Mesothelial cell of epicardium (in vitro differentiated cells): Measurements from ENCODE around the gene ZNF831. TPM values are rescaled to one million over a fixed set of nuclear protein-coding genes. Genes with fewer than 3 reads are reported as not detected.

Experiments
- DNase-seq, 2 experiments: peaks; one replicate each; pipeline ENCODE4 v3.0.0; 2021; ENCODE audit warnings: low spot score in 2 of 2; ENCODE audit not compliant: unreplicated experiment in 2 of 2
- H3K27ac Mint-ChIP-seq: 2 replicates; pipeline ENCODE4 v1.8.0; 2021; ENCODE audit warnings: mixed read lengths
- H3K27me3 Mint-ChIP-seq: 2 replicates; pipeline ENCODE4 v1.8.0; 2021; ENCODE audit warnings: low read depth, mixed read lengths
- H3K36me3 Mint-ChIP-seq: 2 replicates; pipeline ENCODE4 v1.8.0; 2021; ENCODE audit warnings: mixed read lengths
- H3K4me1 Mint-ChIP-seq: 2 replicates; pipeline ENCODE4 v1.8.0; 2021; ENCODE audit warnings: mixed read lengths
- H3K4me3 Mint-ChIP-seq: 2 replicates; pipeline ENCODE4 v1.8.0; 2021; ENCODE audit warnings: mild to moderate bottlenecking, moderate library complexity, mixed read lengths
- H3K9me3 Mint-ChIP-seq: 2 replicates; pipeline ENCODE4 v1.8.0; 2021; ENCODE audit warnings: mixed read lengths
- total RNA-seq: library from RNA; stranded (reverse); gene quantifications from 3 replicates; pipeline ENCODE4 v1.2.1, GENCODE V29; 2021
- TF ChIP-seq, protein P1 (sequence below): fragments of 200-600 bp; sonication (generic); IDR thresholded peaks from one replicate; pipeline ENCODE4 v1.5.0; 2021; ENCODE audit warnings: antibody characterized with exemption; ENCODE audit not compliant: unreplicated experiment

The ZNF831 gene
- total RNA-seq, 1 donor from 2014 or later = 0.02 TPM

DNA sequence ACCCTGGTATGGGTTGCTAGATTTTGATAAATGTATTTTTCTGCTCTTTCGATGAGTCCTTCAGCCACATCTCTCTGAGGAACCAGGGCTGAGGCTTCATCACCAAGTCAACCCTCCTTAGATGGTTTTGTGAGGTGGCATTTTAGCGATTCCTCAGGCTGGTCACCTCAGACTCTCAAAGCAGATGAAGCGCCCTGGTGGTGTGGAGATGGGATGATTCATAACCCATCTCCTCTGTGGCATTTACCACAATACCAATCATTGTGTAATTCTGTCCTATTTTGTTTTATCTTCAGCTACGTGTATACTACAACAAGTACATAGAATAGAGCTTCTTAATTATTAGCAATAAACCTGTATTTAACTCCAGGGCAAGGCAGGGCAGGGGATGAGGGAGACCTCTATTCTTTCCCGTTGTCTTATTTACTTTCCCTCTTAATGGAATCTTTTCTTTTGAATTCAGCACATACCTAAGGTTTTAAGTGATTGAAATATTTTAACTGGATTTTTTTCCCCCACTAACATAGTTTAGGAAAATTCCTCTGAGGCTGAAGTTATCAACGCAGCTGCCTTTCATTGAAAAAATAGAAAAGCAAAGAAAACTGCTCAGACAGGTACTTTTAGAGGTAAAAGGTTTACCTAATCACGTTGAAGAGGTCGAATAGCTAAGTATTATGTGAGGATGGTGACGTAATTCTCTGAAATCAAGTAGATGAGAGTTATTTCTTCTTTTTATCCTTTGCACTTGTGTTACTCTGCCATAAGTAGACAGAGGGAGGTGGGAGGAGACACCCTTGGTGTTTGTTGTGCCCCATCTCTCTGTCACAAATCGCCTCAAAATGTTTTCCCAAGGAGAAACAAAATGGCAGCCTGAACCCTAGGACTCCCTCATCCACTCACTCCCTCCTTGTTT, 79.3 kb downstream of the ZNF831 start:
- DNase-seq = no peak
- Mint-ChIP-seq H3K36me3 (no peaks in the 10 kb centered on the region), H3K27me3 (peaks cover 17% of the 10 kb centered on the region), H3K27ac (peak overlapping the region; percentile 81), H3K4me3 (no peak overlapping the region), H3K9me3 (no peaks in the 10 kb centered on the region), H3K4me1 (peaks cover 42% of the 10 kb centered on the region)
- TF ChIP-seq, protein P1, sequence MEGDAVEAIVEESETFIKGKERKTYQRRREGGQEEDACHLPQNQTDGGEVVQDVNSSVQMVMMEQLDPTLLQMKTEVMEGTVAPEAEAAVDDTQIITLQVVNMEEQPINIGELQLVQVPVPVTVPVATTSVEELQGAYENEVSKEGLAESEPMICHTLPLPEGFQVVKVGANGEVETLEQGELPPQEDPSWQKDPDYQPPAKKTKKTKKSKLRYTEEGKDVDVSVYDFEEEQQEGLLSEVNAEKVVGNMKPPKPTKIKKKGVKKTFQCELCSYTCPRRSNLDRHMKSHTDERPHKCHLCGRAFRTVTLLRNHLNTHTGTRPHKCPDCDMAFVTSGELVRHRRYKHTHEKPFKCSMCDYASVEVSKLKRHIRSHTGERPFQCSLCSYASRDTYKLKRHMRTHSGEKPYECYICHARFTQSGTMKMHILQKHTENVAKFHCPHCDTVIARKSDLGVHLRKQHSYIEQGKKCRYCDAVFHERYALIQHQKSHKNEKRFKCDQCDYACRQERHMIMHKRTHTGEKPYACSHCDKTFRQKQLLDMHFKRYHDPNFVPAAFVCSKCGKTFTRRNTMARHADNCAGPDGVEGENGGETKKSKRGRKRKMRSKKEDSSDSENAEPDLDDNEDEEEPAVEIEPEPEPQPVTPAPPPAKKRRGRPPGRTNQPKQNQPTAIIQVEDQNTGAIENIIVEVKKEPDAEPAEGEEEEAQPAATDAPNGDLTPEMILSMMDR = no peak

DNA sequence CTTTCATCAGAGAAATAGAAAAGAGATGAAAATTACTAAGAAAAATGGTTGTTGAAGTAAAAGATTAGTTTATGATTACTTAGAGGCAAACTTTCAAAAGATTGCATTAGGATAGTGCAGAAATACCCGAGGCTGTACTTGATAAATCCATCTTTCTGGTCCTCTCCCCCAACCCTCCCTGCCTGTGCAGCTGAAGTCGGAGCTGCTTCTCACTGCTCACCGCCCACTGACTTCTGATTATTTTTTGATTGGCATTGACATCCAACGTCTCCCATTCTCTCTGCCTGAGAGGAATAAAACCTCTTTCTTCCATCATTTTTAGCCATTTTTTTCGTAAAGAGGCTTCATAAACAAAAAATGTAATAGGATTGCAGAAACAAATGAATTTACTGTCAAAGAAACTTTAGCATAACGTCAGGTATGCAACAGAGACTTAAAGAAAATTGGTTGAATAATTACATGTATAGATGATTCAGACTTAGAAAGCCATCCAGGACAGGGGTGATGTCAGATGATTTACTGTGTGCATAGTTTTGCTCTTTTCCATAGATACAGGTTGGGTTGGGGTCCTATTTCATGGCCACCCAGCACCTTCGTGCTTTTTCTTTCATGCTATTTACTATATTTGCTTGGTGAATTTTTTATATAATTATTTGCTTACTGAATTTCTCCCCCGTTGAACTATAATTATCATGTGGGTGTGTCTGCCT, 83.2 kb downstream of the ZNF831 start:
- TF ChIP-seq, protein P1 = no peak
- Mint-ChIP-seq H3K36me3 (no peaks in the 10 kb centered on the region), H3K27ac (peak overlapping the region; percentile 11), H3K4me3 (no peak overlapping the region), H3K4me1 (peaks cover 39% of the 10 kb centered on the region), H3K27me3 (peaks cover 43% of the 10 kb centered on the region), H3K9me3 (peaks cover 16% of the 10 kb centered on the region)
- DNase-seq = no peak

DNA sequence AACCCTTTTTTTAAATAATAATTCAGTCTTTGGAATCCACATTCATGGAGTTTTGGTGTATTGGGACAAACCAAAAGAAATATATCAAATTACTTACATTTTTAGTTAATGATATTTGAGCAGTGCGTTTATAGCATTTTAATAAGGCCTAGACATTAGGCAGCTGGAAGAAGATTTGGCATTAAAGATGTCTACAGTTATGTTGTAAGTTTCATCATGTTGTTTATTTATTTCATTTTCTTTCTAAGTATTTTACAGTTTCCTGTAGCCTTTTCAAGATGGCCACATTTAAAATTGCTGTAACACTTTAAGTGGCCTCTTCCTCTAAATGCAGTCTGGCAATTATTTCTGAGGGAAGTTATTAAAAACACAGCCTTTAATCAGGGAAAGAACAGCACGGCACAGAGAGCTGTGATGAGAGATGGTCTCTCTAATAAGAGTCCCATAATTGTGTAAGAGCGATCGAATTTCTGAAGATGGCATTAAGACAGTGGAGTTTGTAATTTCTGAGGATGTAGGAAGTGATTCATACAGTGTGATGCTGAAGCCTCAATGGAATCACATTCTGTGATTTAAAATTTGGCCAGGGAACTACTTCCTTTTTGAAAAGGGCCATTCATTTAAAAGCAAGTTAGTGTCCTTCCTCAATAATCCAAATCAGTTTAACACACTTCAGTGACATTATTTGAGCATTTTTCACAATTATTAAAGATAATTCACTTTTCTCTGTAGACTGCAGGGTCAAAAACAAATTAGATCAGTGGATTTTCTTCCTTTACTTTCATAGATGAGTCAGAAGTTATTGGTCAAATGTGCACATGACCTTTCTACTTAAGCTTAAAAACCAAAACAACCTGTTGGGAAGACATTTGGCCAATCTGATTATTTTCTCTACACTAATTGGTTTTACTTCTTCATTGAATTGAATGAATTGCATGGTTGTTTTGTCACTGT, 84.4 kb downstream of the ZNF831 start:
- H3K36me3 Mint-ChIP-seq = no peaks in the 10 kb centered on the region
- DNase-seq = no peak
- H3K9me3 Mint-ChIP-seq = peaks cover 16% of the 10 kb centered on the region
- H3K4me1 Mint-ChIP-seq = peaks cover 35% of the 10 kb centered on the region
- peaks cover 49% of the 10 kb centered on the region for H3K27me3 Mint-ChIP-seq
- H3K4me3 Mint-ChIP-seq = no peak overlapping the region
- no peak overlapping the region for H3K27ac Mint-ChIP-seq
- TF ChIP-seq, protein P1 = no peak

DNA sequence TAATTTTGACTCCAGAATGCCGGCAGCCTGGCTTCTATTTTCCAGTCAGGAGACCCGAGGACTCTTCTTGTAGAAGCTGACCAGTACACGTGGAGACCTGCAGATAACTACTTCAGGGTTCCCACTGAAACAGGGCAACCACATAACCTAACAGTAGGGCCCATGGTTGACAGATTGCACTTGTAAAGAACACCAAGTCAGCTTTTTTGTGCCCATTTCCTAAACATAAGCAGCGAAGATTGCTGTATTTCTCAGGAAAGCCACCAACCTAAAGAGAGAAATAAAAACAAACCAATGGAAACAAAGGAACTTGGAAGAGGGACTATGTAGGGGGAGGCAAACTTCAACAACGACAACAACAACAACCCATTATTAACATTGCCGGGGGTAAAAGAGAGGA, 86.7 kb downstream of the ZNF831 start:
- no peaks in the 10 kb centered on the region for H3K36me3 Mint-ChIP-seq
- peaks cover 16% of the 10 kb centered on the region for H3K9me3 Mint-ChIP-seq
- TF ChIP-seq, protein P1 = no peak
- H3K27ac Mint-ChIP-seq = no peak overlapping the region
- DNase-seq = no peak
- H3K27me3 Mint-ChIP-seq = peaks cover 71% of the 10 kb centered on the region
- H3K4me3 Mint-ChIP-seq = no peak overlapping the region
- H3K4me1 Mint-ChIP-seq = peaks cover 22% of the 10 kb centered on the region

- Mint-ChIP-seq H3K4me1 (peaks cover 4% of the 10 kb centered on the region), H3K27me3 (peaks cover 93% of the 10 kb centered on the region), H3K4me3 (no peak overlapping the region), H3K9me3 (peaks cover 16% of the 10 kb centered on the region), H3K36me3 (no peaks in the 10 kb centered on the region), H3K27ac (no peak overlapping the region)
- no peak for DNase-seq
- TF ChIP-seq, protein P1 = no peak
Observed at GRCh38 chr20:59253325-59253724, 89.7 kb downstream of the ZNF831 start.
